Motor neuron (in vitro differentiated cells): Measurements from ENCODE around the gene RFTN1. TPM values are rescaled to one million over a fixed set of nuclear protein-coding genes. Genes with fewer than 3 reads are reported as not detected.
A peak's percentile ranks its signal among the peaks of the same experiment; 100 is the strongest.

Experiments used
- ATAC-seq, 8 experiments: fragments of 200-7000 bp; cut with Tn5 transposase; replicated peaks in 6 of 8; 2 replicates each; pipeline ENCODE4 v1.8.0; 2021; ENCODE audit warnings: mild to moderate bottlenecking in 8 of 8, moderate library complexity in 8 of 8
- H3K27ac ChIP-seq, 2 donors: fragments of 250-450 bp; sonication (Bioruptor Pico); 2 replicates each; pipeline ENCODE4 v1.9.0; 2021; ENCODE audit warnings: antibody characterized with exemption in 2 of 2, mild to moderate bottlenecking in 2 of 2, moderate library complexity in 1 of 2
- H3K4me1 ChIP-seq, 2 donors: fragments of 250-450 bp; sonication (Bioruptor Pico); replicated peaks in 1 of 2; 2 replicates each; pipeline ENCODE4 v1.6.1; 2021; ENCODE audit warnings: antibody characterized with exemption in 2 of 2, mild to moderate bottlenecking in 2 of 2, moderate library complexity in 1 of 2
- H3K4me3 ChIP-seq, 5 donors: fragments of 250-450 bp; sonication (Bioruptor Pico); 2 replicates each; pipeline ENCODE4 v1.9.0; 2021; ENCODE audit warnings: antibody characterized with exemption in 5 of 5, mild to moderate bottlenecking in 5 of 5, moderate library complexity in 4 of 5
- WGBS, 10 experiments: fragments of 450-650 bp; shearing (Covaris generic); methylation state at CpG; one replicate each; pipeline ENCODE4 v1.0.0; 2022; 5-methylcytosine and 5-hydroxymethylcytosine counted together
- in situ Hi-C, 9 experiments: fragments of 400-800 bp; cut with MboI; loops; one replicate each; pipeline ENCODE4 v1.15.0; 2021; ENCODE audit warnings: low sequenced_read_pairs in 9 of 9, low pct_unique_long_range_greater_than_20kb in 2 of 9; ENCODE audit not compliant: unreplicated experiment in 9 of 9
- total RNA-seq, 8 experiments: library from RNA; unstranded; fragments of 300-600 nt; gene quantifications; 2 replicates each; pipeline versions ENCODE4 v1.2.3 to v1.2.4, GENCODE V29; 2022

The RFTN1 gene
- total RNA-seq, 8 experiments from 2014 or later: 2.4 to 27.9 (median 6.7) TPM

- WGBS, 10 experiments: 71 to 100% (median 100%) methylated on average over 1 of the region's 1 CpG; no CpG with 5 or more reads in 1 of the 10 experiments
- in situ Hi-C loops: no loop called here
- Histone ChIP-seq H3K4me3 (no peak overlapping the region), H3K27ac (no peak overlapping the region), H3K4me1 (peaks cover 0 to 5% of the 10 kb centered on the region in 2 donors)
- ATAC-seq: no peak
These were observed 240.9 kb downstream of the RFTN1 start for GRCh38 chr3:16272588-16272987.

GRCh38 chr3:16270855-16271254 lies 242.6 kb downstream of the RFTN1 start:
- 92 to 100% (median 95%) methylated on average over 4 to 7 of the region's 10 CpGs; no CpG with 5 or more reads in 3 of the 10 experiments for WGBS, 10 experiments
- in situ Hi-C loops: no loop called here
- no peak overlapping the region for H3K4me3 ChIP-seq
- ATAC-seq: no peak
- peaks cover 0 to 20% of the 10 kb centered on the region in 2 donors for H3K4me1 ChIP-seq
- no peak overlapping the region for H3K27ac ChIP-seq

- Histone ChIP-seq H3K27ac (no peak overlapping the region), H3K4me3 (peak overlapping the region in 2 of 5 donors; percentile 73 to 85), H3K4me1 (peaks cover 0 to 32% of the 10 kb centered on the region in 2 donors)
- WGBS, 10 experiments: 59 to 100% (median 89%) methylated on average over 1 to 3 of the region's 3 CpGs; no CpG with 5 or more reads in 1 of the 10 experiments
- in situ Hi-C loops: no loop called here
- ATAC-seq: no peak
These were observed 246.8 kb downstream of the RFTN1 start for GRCh38 chr3:16266714-16267113.

Other genes with a start within 250 kb of the RFTN1 start
- gene DPH3, start 248.8 kb downstream of the RFTN1 start, total RNA-seq: 10 to 100 TPM; 10.6 to 37.5 (median 20.3) TPM
- gene OXNAD1, start 248.5 kb downstream of the RFTN1 start, total RNA-seq: 10 to 100 TPM; 10.2 to 25.2 (median 18.1) TPM
- gene DAZL, start 91.7 kb upstream of the RFTN1 start, total RNA-seq: under 1 TPM in 3 of 8 experiments, not detected in 5; 0.14 to 1.00 (median 0.17) TPM